Measurements from ENCODE around the gene SLC25A24.

The SLC25A24 gene

DNA sequence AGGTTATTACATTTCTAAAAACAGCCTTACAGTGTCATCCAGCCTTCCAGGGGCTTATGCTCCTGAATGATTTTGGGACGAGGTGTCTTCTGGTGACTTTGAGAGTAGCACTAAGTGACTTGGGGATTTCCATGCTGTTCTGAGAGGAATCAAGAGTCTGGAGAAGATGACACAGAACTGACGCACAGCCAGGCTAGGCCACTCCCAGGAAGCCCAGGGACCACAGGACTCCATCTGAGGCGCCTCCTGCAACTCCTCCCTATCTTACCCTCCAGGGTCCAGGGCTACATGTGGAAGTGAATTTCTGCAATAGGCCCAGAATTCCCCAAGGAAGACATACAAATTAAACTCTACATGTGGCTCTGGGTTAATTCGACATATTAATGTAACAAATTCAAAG is 92.5 kb downstream of the SLC25A24 start:
- no peak for DNase-seq (ENCODE audit: extremely low read depth in 1 of 2, low read depth in 1 of 2)

DNA sequence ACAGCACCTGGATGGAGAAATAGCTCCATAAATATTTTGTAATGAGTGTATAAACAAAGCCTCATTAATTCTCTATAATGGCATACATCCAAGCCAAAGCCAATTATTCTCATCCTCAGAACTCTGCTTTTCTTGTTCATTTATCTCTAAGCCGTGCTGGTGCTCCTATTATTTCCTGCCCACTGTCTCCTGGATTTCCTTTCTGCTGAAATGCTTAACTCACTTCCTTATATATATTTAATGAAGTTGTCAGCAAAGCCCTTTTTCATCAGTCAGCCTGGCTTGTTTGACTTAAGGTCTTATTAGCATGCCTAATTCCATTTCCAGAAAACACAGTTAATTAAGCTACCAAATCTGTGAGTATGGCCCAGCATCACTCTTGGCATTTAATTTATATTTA is 93.4 kb downstream of the SLC25A24 start:
- DNase-seq (ENCODE audit: extremely low read depth in 1 of 2, low read depth in 1 of 2): no peak

DNA sequence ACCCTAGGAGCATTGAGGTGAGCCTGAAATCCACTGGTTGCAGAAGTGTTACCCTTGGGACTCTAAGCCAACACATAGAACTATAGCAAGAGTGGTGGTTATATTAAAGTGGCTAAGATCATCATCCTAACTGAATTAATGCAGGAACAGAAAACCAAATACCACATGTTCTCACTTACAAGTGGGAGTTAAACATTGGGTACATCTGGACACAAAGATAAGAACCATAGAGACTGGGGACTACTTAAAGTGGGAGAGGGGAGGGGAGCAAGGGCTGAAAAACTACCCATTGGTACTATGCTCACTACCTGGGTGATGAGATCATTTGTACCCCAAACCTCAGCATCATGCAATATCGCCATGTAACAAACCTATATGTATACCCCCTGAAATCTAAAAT is 100.0 kb downstream of the SLC25A24 start:
- DNase-seq (ENCODE audit: extremely low read depth in 1 of 2, low read depth in 1 of 2): no peak

DNA sequence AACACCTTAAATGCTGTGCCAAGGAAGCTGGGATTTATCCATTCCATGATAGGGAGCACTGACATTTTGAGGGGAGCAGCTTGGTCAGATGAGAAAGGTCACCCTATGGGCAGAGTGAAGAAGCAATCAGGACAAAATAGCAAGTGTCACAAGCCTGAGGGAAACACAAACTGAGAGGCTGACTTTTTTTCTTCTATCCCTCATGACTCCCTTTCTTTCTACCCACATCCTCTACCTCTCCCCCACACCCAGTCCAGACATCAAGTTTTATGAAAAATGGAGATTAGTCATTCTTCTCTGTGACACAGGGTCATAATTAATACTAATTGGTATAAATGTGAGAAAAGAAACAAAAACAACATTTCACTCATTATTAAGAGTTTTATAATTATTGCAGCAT is 103.1 kb downstream of the SLC25A24 start:
- DNase-seq (ENCODE audit: extremely low read depth in 1 of 2, low read depth in 1 of 2): no peak

DNA sequence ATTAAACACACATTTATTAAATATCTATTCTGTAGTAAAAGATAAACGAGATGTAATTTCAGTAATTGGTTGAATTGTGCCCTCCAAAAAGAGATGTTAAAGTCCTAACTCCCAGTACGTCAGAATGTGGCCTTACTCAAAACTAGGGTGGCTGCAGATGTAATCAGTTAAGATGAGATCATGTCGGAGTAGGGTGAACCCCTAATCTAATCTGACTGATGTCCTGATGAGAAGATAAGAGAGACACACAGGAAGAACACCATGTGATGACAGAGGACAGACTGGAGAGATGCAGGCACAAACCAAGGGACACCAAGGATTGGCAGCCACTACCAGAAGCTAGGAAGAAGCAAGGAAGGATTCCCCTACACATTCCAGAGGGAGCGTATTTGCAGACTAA is 104.1 kb downstream of the SLC25A24 start:
- no peak for DNase-seq (ENCODE audit: extremely low read depth in 1 of 2, low read depth in 1 of 2)

DNA sequence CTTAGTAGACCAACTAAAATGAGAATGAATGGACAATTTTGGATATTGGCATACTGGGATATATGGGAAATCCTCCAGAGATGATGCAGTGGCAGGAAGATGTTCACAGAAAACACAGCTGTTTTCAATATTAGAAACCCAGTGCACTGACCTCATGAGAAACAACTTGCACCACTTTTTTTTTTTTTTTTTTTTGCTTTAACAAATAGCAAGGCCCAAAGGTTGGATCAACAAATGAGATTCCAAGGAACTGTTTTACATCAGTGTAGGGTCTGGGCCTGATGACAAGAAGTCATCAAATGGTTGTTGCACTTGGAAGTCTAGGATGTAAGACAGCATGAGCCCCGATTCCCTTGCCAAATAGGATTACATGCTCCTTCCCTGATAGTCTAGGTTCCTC is 110.7 kb downstream of the SLC25A24 start:
- DNase-seq (ENCODE audit: extremely low read depth in 1 of 2, low read depth in 1 of 2): no peak

DNA sequence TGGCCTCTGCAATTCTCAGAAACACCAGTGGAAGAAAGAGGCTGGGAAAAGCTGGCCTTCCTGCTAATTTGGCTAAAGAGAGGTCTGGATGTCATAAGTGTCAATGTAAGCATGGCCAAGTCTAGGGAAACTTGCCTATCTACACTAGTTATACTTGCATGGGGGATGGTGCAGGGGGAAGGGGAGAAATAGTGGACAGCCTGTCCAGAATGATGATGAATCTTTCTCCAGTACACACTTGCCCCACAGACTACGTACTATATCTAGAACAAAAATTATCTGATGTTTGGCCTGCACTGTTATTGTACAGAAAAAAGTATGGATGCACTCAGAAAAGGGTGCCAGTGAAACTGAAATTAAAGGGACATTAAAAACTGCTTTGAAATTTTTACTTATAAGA is 114.5 kb downstream of the SLC25A24 start:
- no peak for DNase-seq (ENCODE audit: extremely low read depth in 1 of 2, low read depth in 1 of 2)

DNA sequence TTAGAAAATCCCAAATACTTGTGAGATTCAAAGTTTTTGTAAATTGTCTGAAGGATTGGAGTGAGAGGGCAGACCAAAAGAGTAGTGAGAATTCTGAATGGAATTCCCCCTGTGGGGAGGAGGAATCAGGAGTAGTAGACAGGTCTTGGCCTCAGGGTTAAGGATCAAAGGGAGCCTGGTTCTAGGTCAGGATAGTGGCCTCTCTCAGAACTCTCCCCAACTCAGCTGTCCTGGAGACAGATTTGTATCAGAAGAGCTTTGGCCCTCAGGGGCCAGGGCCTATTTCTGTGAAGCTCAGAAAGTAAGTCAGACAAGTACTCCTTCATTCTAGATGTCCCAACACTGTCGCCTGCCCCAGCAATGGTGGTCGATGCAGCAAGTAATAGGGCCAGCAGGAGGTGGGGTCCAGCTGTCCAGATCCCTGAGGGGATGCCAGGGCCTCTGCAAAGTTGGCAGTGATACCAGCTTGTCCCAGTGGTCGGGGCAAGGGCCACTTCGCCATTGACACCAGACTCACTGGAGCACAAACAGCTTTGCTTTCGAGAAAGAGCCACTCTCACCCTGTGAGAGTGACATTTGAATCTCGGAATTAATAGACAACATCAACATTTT is 115.2 kb downstream of the SLC25A24 start:
- no peak for DNase-seq (ENCODE audit: extremely low read depth in 1 of 2, low read depth in 1 of 2)
